GM21367 (cell line): Measurements from ENCODE around the gene SLC16A2.
"Not testable (repeated sequence)": the region's sequence is repeated elsewhere in the genome, so short reads cannot be mapped to it uniquely, and the experiment has no call there.

ENCODE experiments used
- ATAC-seq: cut with Tn5 transposase; IDR thresholded peaks from one replicate; pipeline ENCODE4 v1.9.1; 2021; ENCODE audit not compliant: unreplicated experiment

SLC16A2 gene

DNA sequence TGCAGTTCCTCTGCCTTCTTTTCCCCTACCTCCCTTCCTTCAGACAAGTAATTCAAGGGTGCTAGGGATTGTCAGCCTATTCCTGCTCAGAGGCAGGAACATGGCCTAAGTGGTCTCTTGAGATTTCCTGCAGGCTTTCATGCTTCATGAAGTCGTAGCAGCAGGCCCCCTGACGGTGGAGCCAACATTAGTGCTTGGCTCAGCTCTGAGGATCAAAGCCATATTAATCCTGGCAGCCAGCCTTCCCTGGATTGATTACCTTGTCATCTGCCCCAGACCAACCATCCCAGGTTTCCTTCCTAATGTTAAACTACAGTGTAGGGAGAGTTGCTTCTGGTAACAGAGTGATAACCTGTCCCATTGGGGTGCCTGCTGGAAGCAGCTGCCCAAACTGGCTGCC, 84.1 kb downstream of the SLC16A2 start:
- no peak for ATAC-seq

DNA sequence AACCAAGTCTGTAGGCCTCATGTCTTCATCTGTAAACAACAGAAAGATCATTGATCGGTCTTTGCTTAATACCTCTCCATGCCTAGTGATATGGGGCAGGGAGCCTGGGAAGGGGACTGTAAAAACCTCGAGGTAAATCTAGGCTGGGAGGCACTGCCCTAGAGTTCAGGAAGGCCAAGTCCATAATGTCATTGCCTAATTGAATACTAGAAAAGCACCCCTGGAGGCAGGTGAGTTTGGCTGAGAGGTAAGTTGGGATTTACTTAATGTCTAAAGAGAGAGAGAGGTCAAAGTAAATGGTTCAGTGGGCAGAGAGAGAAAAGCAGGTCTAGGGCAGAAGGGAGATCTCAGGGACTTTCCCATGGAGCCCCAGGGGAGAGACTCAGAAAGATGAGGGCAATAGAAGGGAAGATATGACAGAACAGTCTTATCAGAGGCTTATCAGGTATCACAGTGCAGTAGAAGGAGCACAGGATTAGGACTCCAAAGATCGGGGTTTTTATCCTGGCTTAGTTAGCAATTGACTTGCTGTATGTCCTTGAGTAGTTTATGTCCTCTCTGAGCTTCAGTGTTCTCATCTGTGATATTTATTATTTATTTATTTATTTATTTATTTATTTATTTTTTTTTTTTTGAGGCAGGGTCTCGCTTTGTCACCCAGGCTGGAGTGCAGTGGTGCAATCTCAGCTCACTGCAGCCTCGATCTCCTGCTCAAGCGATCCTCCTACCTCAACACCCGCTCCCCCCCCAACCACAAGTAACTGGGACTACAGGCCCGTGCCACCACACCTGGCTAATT, 85.2 kb downstream of the SLC16A2 start:
- peak; percentile 71 for ATAC-seq

DNA sequence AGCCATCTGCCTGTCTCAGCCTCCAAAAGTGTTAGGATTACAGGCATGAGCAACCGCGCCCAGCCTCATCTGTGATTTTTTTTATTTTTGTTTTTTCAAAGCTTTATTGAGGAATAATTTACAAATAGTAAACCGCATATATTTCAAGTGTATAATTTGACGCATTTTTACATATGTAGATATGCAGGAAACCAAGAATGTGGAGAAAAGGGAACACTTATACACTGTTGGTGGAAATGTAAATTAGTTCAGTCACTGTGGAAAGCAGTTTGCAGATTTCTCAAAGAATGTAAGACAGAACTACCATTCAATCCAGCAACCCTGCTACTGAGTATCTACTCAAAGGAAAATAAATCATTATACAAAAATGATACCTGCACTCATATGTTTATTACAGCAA, 85.9 kb downstream of the SLC16A2 start:
- ATAC-seq: no peak

DNA sequence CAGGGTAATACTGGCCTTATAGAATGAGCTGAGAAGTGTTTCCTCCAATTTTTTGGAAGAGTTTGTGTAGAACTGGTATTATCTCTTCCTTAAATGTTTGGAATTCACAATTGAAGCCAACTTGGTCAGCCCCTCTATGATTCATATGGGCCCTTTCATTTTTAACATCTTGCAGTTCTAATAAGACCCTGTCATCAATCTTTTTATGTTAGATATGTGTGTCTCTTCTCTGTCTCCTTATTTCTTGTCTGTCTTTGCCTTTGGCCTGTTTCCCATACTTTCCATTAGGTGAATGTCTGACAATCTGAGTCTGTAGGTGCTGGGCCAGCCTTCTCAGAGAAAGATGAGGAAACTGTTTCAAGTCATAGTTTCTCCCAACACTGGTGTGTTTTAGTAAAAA, 88.7 kb downstream of the SLC16A2 start:
- ATAC-seq: no peak

DNA sequence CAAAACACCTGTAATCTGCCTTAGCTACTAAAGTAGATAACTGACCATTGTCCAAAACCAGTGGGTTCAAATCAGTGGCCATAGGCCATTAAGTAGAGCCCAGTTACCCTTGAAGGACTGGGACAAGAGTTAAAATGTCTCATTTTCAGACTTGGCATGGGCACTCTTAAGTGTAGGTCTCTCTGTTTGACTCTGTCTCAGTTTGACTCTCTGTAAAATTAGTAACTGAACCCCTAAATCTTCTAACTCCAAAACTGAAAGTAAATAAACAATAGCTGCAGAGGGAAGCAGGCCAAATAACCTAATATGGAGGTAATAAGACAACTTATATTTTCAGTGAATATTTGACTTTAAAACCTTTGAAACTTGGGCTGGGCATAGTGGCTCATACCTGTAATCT, 89.1 kb downstream of the SLC16A2 start:
- ATAC-seq: no peak

DNA sequence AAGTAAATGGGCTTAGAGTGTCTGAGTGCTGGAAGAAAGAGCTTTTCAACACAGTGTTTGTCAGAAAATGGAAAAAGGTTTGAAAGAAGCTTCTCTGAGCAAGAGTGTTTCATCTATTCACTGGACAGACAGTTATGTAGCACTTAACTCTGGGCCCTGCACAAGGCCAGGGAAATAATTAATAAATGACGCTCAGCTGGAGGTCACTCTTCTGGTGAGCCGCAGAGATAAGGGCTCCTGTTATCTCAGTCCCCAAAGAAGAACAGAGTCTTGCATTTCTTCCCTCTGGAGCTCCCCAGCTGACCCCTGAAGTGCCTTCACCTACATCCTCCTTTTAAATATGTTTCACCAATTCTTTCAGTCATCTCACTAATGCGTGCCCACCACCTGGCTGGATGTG, 90.4 kb downstream of the SLC16A2 start:
- ATAC-seq: no peak

DNA sequence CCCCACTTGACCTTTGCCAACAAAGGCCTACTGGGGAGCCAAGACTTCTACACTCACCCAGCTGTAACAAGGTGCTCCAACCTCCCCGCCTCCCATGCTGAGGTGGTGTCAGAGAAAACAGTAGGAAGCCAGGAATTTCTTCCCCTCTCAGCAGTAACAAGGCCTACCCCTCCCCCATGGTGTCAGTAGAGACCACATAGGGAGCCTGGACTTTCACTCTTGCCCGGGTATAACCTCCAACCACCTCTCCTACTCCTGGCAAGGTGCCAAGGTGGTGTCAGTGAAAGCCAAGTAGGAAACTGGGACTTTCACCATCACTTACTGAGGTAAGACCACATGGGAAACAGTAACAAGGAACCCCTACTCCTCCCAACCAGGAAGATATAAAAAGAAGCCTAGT, 93.1 kb downstream of the SLC16A2 start:
- ATAC-seq: no peak

DNA sequence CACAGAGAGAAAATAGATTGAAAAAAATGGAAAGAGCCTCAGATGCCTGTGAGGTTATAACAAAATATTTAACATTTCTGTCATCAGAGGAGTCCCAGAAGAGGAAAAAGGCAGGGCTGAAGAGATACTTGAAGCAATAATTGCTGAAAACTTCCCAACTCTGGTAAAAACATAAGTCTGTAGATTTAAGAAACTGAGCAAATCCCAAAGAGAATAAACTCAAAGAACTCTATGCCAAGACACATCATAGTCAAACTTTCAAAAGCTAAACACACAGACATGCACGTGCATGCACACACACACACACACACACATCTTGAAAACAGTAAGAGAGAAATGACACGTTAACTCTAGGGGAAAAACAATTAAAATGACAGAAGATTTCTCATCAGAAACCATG, 94.1 kb downstream of the SLC16A2 start:
- no peak for ATAC-seq

DNA sequence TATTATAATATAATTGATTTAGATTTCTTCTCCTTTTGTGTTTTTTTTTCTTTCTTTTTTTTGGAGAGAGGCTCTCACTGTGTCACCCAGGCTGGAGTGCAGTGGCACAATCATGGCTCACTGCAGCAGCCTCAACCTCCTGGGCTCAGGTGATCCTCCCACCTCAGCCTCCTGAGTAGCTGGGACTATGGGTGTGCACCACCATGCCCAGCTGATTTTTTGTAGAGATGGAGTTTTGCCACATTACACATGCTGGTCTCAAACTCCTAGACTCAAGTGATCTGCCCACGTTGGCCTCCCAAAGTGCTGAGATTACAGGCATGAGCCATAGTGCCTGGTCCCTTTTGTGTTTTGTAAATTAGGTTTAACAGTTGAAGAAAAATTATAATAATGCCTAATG, 94.7 kb downstream of the SLC16A2 start:
- ATAC-seq: not testable (repeated sequence)

DNA sequence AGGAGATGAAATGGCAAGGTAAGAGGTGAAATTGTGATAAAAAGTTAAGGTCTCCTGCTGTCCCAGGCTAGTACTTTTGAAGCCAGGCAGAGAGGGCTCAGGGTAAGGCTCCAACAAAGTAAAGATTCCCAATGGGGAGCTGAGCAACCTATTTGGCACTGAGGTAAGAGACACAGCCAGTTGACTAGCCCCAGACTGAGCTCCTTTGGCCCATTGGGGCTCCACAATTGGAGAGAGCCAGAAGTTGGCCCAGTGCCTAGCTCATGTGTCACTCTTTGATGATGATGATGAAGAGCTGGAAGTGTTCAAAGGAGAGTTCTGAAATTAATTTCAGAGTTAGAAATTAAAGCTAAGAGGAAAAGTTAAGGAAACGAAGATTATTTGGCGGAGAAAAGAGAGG, 98.6 kb downstream of the SLC16A2 start:
- ATAC-seq: no peak

DNA sequence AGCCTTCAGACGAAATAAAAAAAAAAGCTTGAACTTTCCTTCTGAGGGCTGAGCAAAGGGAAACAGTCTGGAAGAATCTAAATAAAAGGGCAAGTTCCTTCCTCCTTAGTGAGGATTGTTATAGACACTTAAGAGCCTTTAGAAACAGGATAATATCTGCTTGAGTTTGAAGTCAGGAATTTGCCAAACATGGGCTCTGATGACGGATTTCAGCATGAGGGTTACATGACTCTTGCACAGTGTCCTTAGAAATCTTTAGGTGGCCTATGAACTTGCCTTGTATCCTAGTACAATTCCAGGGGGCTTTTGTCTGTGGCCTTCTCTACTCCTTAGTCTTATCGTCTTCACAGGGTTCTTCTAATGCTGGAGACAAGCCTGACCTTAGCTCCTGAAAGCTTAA, 99.0 kb downstream of the SLC16A2 start:
- no peak for ATAC-seq

DNA sequence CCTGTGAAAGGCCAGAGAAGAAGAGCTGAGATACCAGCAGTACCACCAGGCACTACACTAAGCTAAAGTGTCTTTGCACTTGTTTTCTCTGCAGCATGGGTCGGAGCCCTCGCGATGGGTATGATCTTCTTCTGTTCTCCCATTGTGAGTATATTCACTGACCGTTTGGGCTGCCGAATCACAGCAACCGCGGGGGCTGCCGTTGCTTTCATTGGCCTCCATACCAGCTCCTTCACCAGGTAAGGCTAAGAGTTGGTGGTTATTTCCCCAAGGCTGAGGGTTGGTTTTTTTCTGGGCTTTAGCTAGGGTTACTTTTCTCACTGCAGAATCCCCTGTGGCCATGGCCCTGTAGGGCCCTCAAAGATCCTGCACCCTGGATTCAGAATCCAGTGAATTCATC, 99.6 kb downstream of the SLC16A2 start:
- no peak for ATAC-seq

DNA sequence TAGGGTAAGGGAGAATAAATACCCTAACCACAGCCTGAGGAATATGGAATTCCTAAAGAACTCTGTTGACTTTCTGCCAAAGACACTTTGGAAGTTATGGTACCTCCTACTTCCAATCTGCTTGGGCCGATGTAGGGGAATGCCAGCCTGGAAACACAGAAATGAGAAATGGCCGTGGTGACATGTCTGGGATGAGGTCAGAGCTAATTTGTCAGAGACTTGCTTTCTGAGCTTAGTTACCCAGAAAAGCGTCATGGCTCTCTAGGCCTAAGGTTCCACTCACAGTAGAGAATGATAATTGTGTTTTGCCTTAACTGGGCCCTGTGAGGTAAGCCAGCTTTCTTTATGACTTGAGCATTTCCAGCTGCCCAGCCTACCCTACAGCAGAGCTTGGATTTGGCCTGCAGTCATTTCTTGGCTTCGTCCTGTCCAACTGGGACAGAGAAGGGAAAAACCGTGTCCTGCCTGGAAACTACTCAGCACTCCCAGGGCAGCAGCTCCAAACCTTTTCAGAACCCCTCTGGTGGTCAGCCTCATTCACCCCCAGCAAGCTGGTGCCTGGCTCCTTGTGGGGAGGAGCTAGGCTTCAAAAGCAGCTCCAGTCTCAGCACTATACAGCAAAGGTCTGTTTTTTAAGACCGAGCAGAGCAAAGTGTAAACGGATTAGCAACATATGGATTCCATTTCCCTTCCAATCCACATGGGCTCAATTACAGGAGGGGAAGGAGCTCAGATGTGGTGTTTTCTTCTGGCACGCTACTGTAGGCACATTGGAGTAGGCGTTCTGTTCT, 100.9 kb downstream of the SLC16A2 start:
- no peak for ATAC-seq

DNA sequence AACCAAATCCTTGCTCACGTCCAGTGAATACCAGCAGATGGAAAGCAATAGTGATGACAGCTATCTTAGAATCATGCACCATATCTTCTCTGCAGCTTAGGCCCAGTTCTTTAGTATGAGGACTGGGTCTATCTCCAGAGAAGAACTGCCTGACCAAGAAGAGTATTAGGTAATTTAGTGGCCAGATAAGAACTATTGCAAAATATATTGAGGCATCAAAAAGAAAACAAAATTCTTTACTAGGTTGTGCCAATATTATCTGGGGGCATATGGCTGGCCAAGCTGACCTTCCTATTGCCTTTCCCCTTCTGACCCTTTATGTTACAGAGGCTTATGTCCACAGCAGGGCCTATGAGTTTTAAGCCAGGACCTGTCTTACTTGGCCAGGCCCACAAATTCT, 101.9 kb downstream of the SLC16A2 start:
- ATAC-seq: no peak

DNA sequence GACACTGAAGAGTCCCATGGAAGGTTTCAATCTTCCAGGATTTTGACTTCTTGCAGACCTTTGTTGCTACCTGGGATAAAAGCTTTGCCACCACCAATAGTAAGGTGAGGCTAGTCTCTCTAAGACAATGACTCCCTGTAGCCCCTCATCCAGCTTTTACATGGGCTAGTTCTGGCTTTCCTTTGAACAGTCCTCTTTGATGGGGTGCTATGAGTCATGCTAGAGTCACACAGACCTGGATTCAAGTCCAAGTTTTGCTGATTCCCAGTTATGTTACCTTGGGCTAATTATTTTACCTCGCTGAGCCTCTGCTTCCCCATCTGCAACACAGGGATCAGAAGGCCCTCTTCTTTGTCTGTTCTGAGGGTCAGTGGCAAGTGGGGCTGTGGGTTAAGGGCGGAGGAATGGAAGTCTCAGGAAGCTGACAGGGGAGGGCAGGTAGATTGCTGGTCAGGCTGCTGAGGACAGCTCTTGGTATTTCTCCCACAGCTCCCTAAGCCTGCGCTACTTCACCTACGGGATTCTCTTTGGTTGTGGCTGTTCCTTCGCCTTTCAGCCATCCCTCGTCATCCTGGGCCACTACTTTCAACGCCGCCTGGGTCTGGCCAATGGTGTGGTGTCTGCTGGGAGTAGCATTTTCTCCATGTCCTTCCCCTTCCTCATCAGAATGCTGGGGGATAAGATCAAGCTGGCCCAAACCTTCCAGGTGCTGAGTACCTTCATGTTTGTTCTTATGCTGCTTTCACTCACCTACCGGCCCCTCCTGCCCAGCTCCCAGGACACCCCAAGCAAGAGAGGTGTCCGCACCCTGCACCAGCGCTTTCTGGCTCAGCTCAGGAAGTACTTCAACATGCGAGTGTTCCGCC, 102.8 kb downstream of the SLC16A2 start:
- no peak for ATAC-seq

DNA sequence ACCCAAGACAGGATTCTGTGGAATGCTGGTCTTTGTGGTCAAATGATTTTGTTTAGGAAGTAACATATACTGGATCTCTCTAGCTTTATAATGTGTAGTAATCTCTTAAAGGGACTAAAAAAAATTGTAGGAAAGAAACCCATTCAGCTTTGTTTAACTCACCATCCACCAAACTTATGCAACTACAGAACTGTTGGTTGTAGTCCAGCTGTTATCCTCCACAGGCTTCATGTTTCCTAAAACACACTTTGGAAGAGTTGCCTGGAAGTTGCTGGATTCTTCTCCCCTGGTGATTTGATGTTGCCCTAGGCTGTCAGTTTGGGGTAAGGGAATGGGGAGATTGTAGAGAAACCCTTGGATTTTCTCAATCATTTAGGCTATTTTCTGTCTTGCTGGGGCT, 103.8 kb downstream of the SLC16A2 start:
- ATAC-seq: no peak

DNA sequence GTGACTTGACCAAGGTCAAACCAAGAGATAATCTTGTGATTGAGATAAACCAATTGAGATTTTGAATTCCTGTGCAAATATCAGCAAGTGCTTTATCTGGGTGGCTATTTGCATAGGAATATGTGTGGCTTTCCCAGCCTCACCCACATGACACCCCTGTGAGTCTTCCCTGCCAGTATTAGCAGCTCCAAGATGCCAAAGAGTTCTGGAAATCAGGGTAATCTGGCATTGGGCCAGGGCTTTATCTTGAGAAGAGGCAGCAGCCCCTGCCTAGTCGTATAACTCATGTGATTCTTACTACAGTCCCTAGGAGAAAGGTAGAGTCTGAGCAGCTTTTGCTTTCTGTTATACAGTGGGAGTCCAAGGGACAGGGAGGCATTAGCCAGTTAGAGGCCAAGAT, 105.5 kb downstream of the SLC16A2 start:
- no peak for ATAC-seq

DNA sequence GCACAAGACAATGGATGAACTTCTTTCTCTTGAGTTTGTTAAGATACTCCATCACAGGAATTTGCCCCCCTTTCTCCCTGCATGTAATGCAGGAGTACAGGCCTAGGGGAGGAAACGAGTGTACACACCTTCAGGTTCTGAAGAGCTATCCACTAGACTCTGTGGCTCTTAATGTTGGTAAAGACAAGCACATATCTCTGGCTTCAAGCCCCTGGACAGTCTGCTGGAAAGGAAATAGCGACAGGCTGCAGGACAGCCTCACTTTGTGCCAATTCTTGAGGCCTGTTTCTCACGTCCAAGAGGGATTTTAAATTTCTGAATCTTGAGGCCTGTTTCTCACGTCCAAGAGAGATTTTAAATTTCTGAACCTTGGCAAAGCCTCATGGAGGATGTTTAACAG, 106.1 kb downstream of the SLC16A2 start:
- ATAC-seq: no peak

DNA sequence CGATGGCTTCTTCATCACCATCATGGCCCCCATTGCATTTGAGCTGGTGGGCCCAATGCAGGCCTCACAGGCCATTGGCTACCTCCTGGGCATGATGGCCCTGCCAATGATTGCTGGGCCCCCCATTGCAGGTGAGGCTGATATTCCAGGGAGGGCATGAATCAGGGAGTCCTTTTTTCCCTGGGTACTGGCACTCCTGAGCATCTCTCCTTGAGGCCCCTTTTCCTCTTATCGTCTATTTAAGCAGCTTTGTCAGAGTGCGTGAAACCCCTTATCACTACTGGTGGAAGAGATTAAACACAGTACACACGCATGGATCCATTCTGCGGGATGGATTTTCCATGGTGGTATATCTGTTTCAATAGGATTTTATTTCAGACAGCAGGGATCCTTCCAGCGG, 108.0 kb downstream of the SLC16A2 start:
- no peak for ATAC-seq

DNA sequence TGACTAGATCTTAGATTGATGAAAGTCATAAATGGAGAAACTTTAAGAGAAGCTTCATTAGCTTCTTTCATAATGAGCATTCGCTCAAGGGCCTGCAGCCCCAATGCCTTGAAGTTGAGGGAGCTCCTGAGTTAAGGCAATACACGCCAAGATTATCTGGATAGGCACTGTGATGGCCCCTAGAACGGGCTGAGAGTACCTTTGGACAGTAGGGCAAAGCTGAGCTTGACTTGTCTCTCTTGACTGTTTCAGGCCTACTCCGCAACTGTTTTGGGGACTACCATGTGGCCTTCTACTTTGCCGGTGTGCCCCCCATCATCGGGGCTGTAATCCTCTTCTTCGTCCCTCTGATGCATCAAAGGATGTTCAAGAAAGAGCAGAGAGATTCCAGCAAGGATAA, 109.8 kb downstream of the SLC16A2 start:
- no peak for ATAC-seq

DNA sequence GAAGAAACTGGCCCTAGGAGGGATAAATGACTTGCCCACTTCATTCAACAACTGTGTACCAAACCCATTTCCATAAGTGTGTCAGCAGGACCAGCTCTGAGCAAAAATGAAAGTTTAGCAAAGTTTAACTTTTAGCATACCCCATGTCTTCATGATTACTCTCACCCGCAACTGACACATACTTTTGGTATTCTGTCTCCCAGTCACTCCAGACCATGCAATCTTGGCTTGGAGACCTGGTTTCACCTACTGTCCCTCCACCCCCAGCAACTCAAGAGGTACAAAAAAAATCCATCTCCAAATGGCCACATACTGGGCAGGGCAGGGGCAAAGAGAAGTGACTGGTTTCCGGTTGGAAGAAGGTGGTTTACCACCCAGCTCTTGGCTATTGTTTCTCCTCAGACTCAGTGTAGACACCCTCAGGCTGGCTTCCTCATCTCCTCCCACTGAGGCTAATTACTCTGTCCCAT, 113.3 kb downstream of the SLC16A2 start:
- no peak for ATAC-seq

DNA sequence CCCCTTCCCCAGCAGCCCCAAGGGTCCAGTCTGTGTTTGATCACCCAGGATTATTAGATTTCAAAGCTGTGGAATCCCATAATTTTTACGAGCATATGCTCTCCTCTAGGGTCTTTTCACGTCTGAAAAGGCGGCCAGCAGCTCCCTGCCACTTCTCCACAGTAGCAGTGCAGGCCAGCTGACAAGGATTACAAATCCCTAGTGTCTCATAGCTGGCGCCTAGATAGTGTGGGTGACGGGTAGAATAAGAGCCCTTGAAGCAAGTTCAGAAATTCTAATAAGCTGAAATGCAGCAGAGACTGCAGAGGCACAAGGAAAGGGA, 113.8 kb downstream of the SLC16A2 start:
- ATAC-seq: no peak
